ENCODE data around the gene ZNF718. TPM values are rescaled to one million over a fixed set of nuclear protein-coding genes. Genes with fewer than 3 reads are reported as not detected.

ZNF718 gene
- total RNA-seq, 1 donor: 7.3 TPM

Other genes starting within 250 kb of the ZNF718 start
- gene ZNF595, start 71.2 kb upstream of the ZNF718 start, total RNA-seq: 7.0 TPM
- gene ZNF732, start 181.0 kb downstream of the ZNF718 start, total RNA-seq: not detected
- gene ZNF141, start 213.3 kb downstream of the ZNF718 start, total RNA-seq: 11.0 TPM